GM12878 (cell line): ENCODE data around the gene RHOF. TPM values are rescaled to one million over a fixed set of nuclear protein-coding genes. Genes with fewer than 3 reads are reported as not detected.

ENCODE experiments used
- ATAC-seq: fragments of 200-7000 bp; cut with Tn5 transposase; 3 replicates; pipeline ENCODE4 v1.9.1; 2020; ENCODE audit warnings: mild to moderate bottlenecking, moderate library complexity
- BruUV-seq: library from RNA; stranded (reverse); fragments of 400-500 nt; replicated peaks from 2 replicates; lab custom pipeline; 2021; lab: Mats Ljungman, UMichigan
- CTCF ChIA-PET: fragments of 300-600 bp; sonication (Branson Sonifier 250); formaldehyde crosslinking; extraction: SDS; loops from one replicate; lab custom pipeline; 2021; ENCODE audit warnings: inconsistent platforms; lab: Yijun Ruan, JAX
- POLR2A ChIA-PET: fragments of 350-600 bp; formaldehyde crosslinking; extraction: SDS; loops from one replicate; lab custom pipeline; 2021; ENCODE audit warnings: inconsistent platforms; lab: Charles Lee
- RAD21 ChIA-PET: fragments of 300-600 bp; sonication (Branson Sonifier 250); formaldehyde crosslinking; loops from one replicate; lab custom pipeline; 2023; ENCODE audit warnings: antibody characterized with exemption; ENCODE audit not compliant: unreplicated experiment; lab: Charles Lee
- SMC1A ChIA-PET: fragments of 300-600 bp; sonication (Branson Sonifier 250); formaldehyde crosslinking; loops from one replicate; lab custom pipeline; 2023; ENCODE audit not compliant: unreplicated experiment, uncharacterized antibody; lab: Charles Lee
- DNase-seq: peaks from one replicate; pipeline ENCODE4 v3.0.0-alpha.2; 2011; ENCODE audit warnings: low read depth, low spot score
- FAIRE-seq: peaks from 3 replicates; lab custom pipeline; 2011; peaks lifted over from hg19 to GRCh38; lab: Jason Lieb, UNC
- H2AFZ ChIP-seq: 2 replicates; pipeline ENCODE4 v1.6.0; 2011; ENCODE audit warnings: low read depth, low read length, control low read depth; ENCODE audit not compliant: control insufficient read depth
- H3K27ac ChIP-seq: 2 replicates; pipeline ENCODE4 v1.5.1; 2011; ENCODE audit warnings: control low read depth; ENCODE audit not compliant: control insufficient read depth, insufficient read depth
- H3K27me3 ChIP-seq, 2 experiments: replicated peaks in 1 of 2; 2 replicates each; pipeline versions ENCODE4 v1.6.0 to v1.6.1; 2011; ENCODE audit warnings: low read length in 1 of 2; ENCODE audit not compliant: control insufficient read depth in 2 of 2, insufficient read depth in 2 of 2
- H3K36me3 ChIP-seq, 2 experiments: 2 replicates each; pipeline ENCODE4 v1.5.1; 2011; ENCODE audit warnings: low read length in 1 of 2; ENCODE audit not compliant: control insufficient read depth in 2 of 2, insufficient read depth in 2 of 2
- H3K4me1 ChIP-seq: 2 replicates; pipeline ENCODE4 v1.6.1; 2011; ENCODE audit warnings: mild to moderate bottlenecking, low read length, moderate library complexity, mixed read lengths; ENCODE audit not compliant: control insufficient read depth, insufficient read depth
- H3K4me2 ChIP-seq: 2 replicates; pipeline ENCODE4 v1.6.0; 2011; ENCODE audit warnings: control low read depth; ENCODE audit not compliant: control insufficient read depth, insufficient read depth
- H3K4me3 ChIP-seq: fragments of 200-600 bp; sonication (generic); 2 replicates; pipeline ENCODE4 v1.5.1; 2016
- H3K79me2 ChIP-seq: 2 replicates; pipeline ENCODE4 v1.6.0; 2011; ENCODE audit warnings: low read length; ENCODE audit not compliant: control insufficient read depth, insufficient read depth
- H3K9ac ChIP-seq: 2 replicates; pipeline ENCODE4 v1.8.0; 2011; ENCODE audit warnings: low read length, control low read depth, mixed read lengths; ENCODE audit not compliant: control insufficient read depth, insufficient read depth
- H3K9me3 ChIP-seq: replicated peaks from 3 replicates; pipeline ENCODE4 v1.5.1; 2011; ENCODE audit warnings: mild to moderate bottlenecking, low read length; ENCODE audit not compliant: control insufficient read depth, insufficient read depth
- H4K20me1 ChIP-seq: 2 replicates; pipeline ENCODE4 v1.6.0; 2011; ENCODE audit not compliant: control insufficient read depth, insufficient read depth
- BHLHE40 ChIP-seq, 2 experiments: fragments of 450-650 bp in 1 of 2; IDR thresholded peaks; 2 replicates each; pipeline ENCODE4 v1.6.1; 2011 to 2017; ENCODE audit warnings: low read depth in 2 of 2, borderline replicate concordance in 1 of 2, improper control_type of control experiment in 1 of 2, low read length in 1 of 2, mild to moderate bottlenecking in 1 of 2
- CHD1 ChIP-seq: IDR thresholded peaks from 2 replicates; pipeline ENCODE4 v1.6.1; 2012; ENCODE audit warnings: low read depth, low read length, improper control_type of control experiment
- CREB1 ChIP-seq: IDR thresholded peaks from 2 replicates; pipeline ENCODE4 v1.6.1; 2012; ENCODE audit warnings: low read depth, mild to moderate bottlenecking, inconsistent platforms
- CTCF ChIP-seq, 3 experiments: IDR thresholded peaks in 2 of 3; conservative IDR thresholded peaks in 1 of 3; 2 replicates each; pipeline ENCODE4 v1.5.1; 2011; ENCODE audit warnings: low read depth in 3 of 3, low read length in 3 of 3, mild to moderate bottlenecking in 3 of 3, control low read depth in 2 of 3, moderate library complexity in 2 of 3, inconsistent platforms in 1 of 3, mixed read lengths in 1 of 3; ENCODE audit not compliant: control insufficient read depth in 2 of 3, insufficient read depth in 1 of 3; ENCODE audit errors: extremely low read depth in 1 of 3
- E2F4 ChIP-seq: IDR thresholded peaks from 2 replicates; pipeline ENCODE4 v1.6.1; 2012; ENCODE audit warnings: low read depth, low read length, improper control_type of control experiment
- EGR1 ChIP-seq, 2 experiments: IDR thresholded peaks; 1 replicate in 1 of 2; 2 replicates in 1 of 2; pipeline ENCODE4 v1.6.1; 2011 to 2012; ENCODE audit warnings: low read depth in 2 of 2, low read length in 2 of 2, borderline replicate concordance in 1 of 2, mild to moderate bottlenecking in 1 of 2, moderate library complexity in 1 of 2
- IKZF2 ChIP-seq, 2 experiments: fragments of 450-650 bp; IDR thresholded peaks; 2 replicates each; pipeline ENCODE4 v1.6.1; 2017; ENCODE audit warnings: mild to moderate bottlenecking in 2 of 2, moderate library complexity in 2 of 2
- JUNB ChIP-seq: IDR thresholded peaks from 2 replicates; pipeline ENCODE4 v1.6.1; 2016; ENCODE audit warnings: antibody characterized with exemption, mild to moderate bottlenecking
- LARP7 ChIP-seq: fragments of 450-650 bp; IDR thresholded peaks from 2 replicates; pipeline ENCODE4 v1.6.1; 2017; ENCODE audit warnings: mild to moderate bottlenecking
- NFYB ChIP-seq: IDR thresholded peaks from 2 replicates; pipeline ENCODE4 v1.6.1; 2011; ENCODE audit warnings: low read depth, mild to moderate bottlenecking, low read length, improper control_type of control experiment, moderate library complexity; ENCODE audit not compliant: insufficient read depth
- PAX5 ChIP-seq: IDR thresholded peaks from 2 replicates; pipeline ENCODE4 v1.6.1; 2011; ENCODE audit warnings: low read depth, low read length, borderline replicate concordance
- POLR2A ChIP-seq: IDR thresholded peaks from 2 replicates; pipeline ENCODE4 v1.6.1; 2011; ENCODE audit warnings: low read depth, mild to moderate bottlenecking, low read length
- POU2F2 ChIP-seq: IDR thresholded peaks from 3 replicates; pipeline ENCODE4 v1.6.1; 2011; ENCODE audit warnings: low read depth, mild to moderate bottlenecking, low read length, borderline replicate concordance
- RAD51 ChIP-seq: fragments of 450-650 bp; IDR thresholded peaks from 2 replicates; pipeline ENCODE4 v1.6.1; 2016; ENCODE audit warnings: moderate library complexity, mild to moderate bottlenecking, inconsistent platforms
- RFX5 ChIP-seq: IDR thresholded peaks from 2 replicates; pipeline ENCODE4 v1.6.1; 2011; ENCODE audit warnings: low read depth, low read length, improper control_type of control experiment
- SIN3A ChIP-seq: IDR thresholded peaks from 2 replicates; pipeline ENCODE4 v1.6.1; 2012; ENCODE audit warnings: low read depth, low read length, improper control_type of control experiment
- SIX5 ChIP-seq: IDR thresholded peaks from 2 replicates; pipeline ENCODE4 v1.6.1; 2011; ENCODE audit warnings: mild to moderate bottlenecking, low read depth, low read length, moderate library complexity; ENCODE audit not compliant: severe bottlenecking
- YY1 ChIP-seq: IDR thresholded peaks from 2 replicates; pipeline ENCODE4 v1.6.1; 2011; ENCODE audit warnings: low read depth, mild to moderate bottlenecking, low read length
- ZNF622 ChIP-seq: fragments of 450-650 bp; IDR thresholded peaks from 2 replicates; pipeline ENCODE4 v1.6.1; 2017; ENCODE audit warnings: mild to moderate bottlenecking, inconsistent platforms
- WGBS: methylation state at CpG from one replicate; pipeline ENCODE4 v1.1.6; 2016; ENCODE audit warnings: low lambda C conversion rate; ENCODE audit not compliant: insufficient replicate concordance, insufficient coverage; ENCODE audit errors: missing lambda C conversion rate; 5-methylcytosine and 5-hydroxymethylcytosine counted together
- in situ Hi-C: fragments of 300-500 bp; cut with MboI; formaldehyde crosslinking; loops from 9 replicates; pipeline ENCODE4 v1.14.3; 2018; ENCODE audit warnings: mixed read lengths
- intact Hi-C: fragments of 100-400 bp; cut with micrococcal nuclease; formaldehyde crosslinking; loops from one replicate; pipeline ENCODE4 v1.14.2; 2022; ENCODE audit not compliant: unreplicated experiment
- polyA plus RNA-seq, 11 experiments: library from polyadenylated mRNA; depleted of rRNA in 4 of 11; unstranded in 6 of 11; stranded (reverse) in 5 of 11; fragments of >200 nt; fragmentation: Nextera tagmentation in 4 of 11; fragmentation: Illumina TruSeq in 1 of 11; extraction: Ambion mirVana in 4 of 11; extraction: Trizol in 1 of 11; gene quantifications; 1 replicate in 1 of 11; 2 replicates in 10 of 11; pipeline versions ENCODE4 v1.2.1 to v1.2.3, GENCODE V29; 2011 to 2016; ENCODE audit warnings: inconsistent platforms in 2 of 11, missing spikeins in 2 of 11, low read depth in 1 of 11
- total RNA-seq, 4 experiments: library from RNA; depleted of rRNA in 3 of 4; stranded (reverse); fragments of >200 nt in 3 of 4; fragmentation: Illumina TruSeq in 1 of 4; extraction: Trizol in 1 of 4; gene quantifications; 2 replicates each; pipeline versions ENCODE4 v1.2.1 to v1.2.3, GENCODE V29; 2013 to 2021

Gene RHOF
- total and polyA plus RNA-seq, 10 of the 15 experiments (the other 5 are each of a cell fraction or from before 2014, with no cell fraction given): 6.1 to 78.7 (median 39.7) TPM

GRCh38 chr12:121839106-121839992 lies 45.9 kb upstream of the RHOF start:
- Histone ChIP-seq H3K27me3 (no peaks in the 10 kb centered on the region), H3K4me3 (peak overlapping the region; percentile 78), H3K4me1 (peaks cover 3% of the 10 kb centered on the region; the same call in 1 of the 2 replicates), H2AFZ (peak overlapping the region; percentile 97), H3K9me3 (no peaks in the 10 kb centered on the region), H3K36me3 (no peaks in the 10 kb centered on the region), H3K79me2 (no peaks in the 10 kb centered on the region), H4K20me1 (no peaks in the 10 kb centered on the region), H3K27ac (peak overlapping the region; percentile 58), H3K9ac (peak overlapping the region; percentile 79), H3K4me2 (peak overlapping the region; percentile 100)
- WGBS: 23% methylated on average over 53 of the region's 53 CpGs
- BruUV-seq: no TSS peak
- intact Hi-C loops (no loop called here), in situ Hi-C loops (no loop called here)
- POLR2A ChIA-PET: no interaction called here
- FAIRE-seq: peak; percentile 98
- peak; percentile 100 for ATAC-seq
- RAD21 ChIA-PET: no interaction called here
- CTCF ChIA-PET: interaction anchor here (0.5 to 3.8 kb wide), 5 partner anchors 11 to 45 kb away, joined by 3 to 33 read pairs (median 11); partner anchors contain the start of gene RHOF
- DNase-seq: peak; percentile 86
- SMC1A ChIA-PET: interaction anchor here (1.6 kb wide), 1 partner anchor 24 kb away, joined by 3 read pairs; no protein-coding TSS in a partner anchor
- no peak for TF ChIP-seq RAD51
- TF ChIP-seq POLR2A: peak; percentile 77
- 0 out of 4 replicates have a peak, but pooled peaks of 1 of the 2 experiments have one; percentile 37 for TF ChIP-seq BHLHE40 (IDR thresholded peaks at IDR 0.05; ENCODE audit: borderline replicate concordance in 1 of 2, low read depth in 2 of 2, low read length in 1 of 2)
- peak; percentile 87 for TF ChIP-seq PAX5
- peak; percentile 76 for TF ChIP-seq NFYB
- no peak for TF ChIP-seq ZNF622
- TF ChIP-seq RFX5: peak; percentile 40; the same call in 1 of the 2 replicates
- TF ChIP-seq SIN3A: 0 out of 2 replicates have a peak, but pooled peaks have one; percentile 38
- peak; percentile 67; the same call in 1 of the 2 replicates for TF ChIP-seq YY1
- TF ChIP-seq E2F4: 0 out of 2 replicates have a peak, but pooled peaks have one; percentile 21
- 0 out of 2 replicates have a peak, but pooled peaks have one; percentile 9 for TF ChIP-seq CREB1
- no peak for TF ChIP-seq JUNB
- TF ChIP-seq CTCF (IDR thresholded peaks at IDR 0.05 in 2 of 3, conservative IDR thresholded peaks at IDR 0.05 in 1 of 3; ENCODE audit: control insufficient read depth in 2 of 3, extremely low read depth in 1 of 3, insufficient read depth in 1 of 3, low read depth in 3 of 3, low read length in 3 of 3): peak in 1 of 3 experiments; percentile 20; a peak in 1 of 6 replicates
- peak in 1 of 2 experiments; percentile 36; a peak in 1 of 4 replicates for TF ChIP-seq IKZF2 (IDR thresholded peaks at IDR 0.05)
- 0 out of 2 replicates have a peak, but pooled peaks have one; percentile 25 for TF ChIP-seq LARP7
- TF ChIP-seq EGR1 (IDR thresholded peaks at IDR 0.05; ENCODE audit: borderline replicate concordance in 1 of 2, low read depth in 2 of 2, low read length in 2 of 2): peak in 1 of 2 experiments; percentile 1; a peak in 1 of 3 replicates
- no peak for TF ChIP-seq CHD1
- 0 out of 3 replicates have a peak, but pooled peaks have one; percentile 29 for TF ChIP-seq POU2F2
- no peak for TF ChIP-seq SIX5
